Right lobe of liver (tissue), 4 donors: ENCODE results near the gene SHROOM2.

Experiments used
- CTCF ChIP-seq, 4 donors: fragments of 200-600 bp in 3 of 4; fragments of 450-650 bp in 1 of 4; IDR thresholded peaks; one replicate each; pipeline versions ENCODE4 v1.5.1 to v1.8.0; 2016 to 2022; ENCODE audit warnings: antibody characterized with exemption in 4 of 4, mild to moderate bottlenecking in 2 of 4
- POLR2A ChIP-seq: fragments of 450-650 bp; IDR thresholded peaks from one replicate; pipeline ENCODE4 v1.6.1; 2017; ENCODE audit warnings: antibody characterized with exemption, mild to moderate bottlenecking
- donor health status: DM: no; HTN: no; CAD: no.
- donor health status: DM: no; HTN: no; CAD: no.
- donor health status: DM: no; HTN: yes; CAD: no.

GRCh38 chrX:9737363-9737762 lies 48.9 kb upstream of the SHROOM2 start:
- TF ChIP-seq POLR2A (no peak), CTCF (IDR thresholded peaks at IDR 0.05) (no peak)
